ENCODE measurements around the gene PTK7. TPM values are rescaled to one million over a fixed set of nuclear protein-coding genes. Genes with fewer than 3 reads are reported as not detected.
A peak's percentile ranks its signal among the peaks of the same experiment; 100 is the strongest.

PTK7 gene
- total RNA-seq, 1 experiment from 2014 or later = 48.1 TPM

DNA sequence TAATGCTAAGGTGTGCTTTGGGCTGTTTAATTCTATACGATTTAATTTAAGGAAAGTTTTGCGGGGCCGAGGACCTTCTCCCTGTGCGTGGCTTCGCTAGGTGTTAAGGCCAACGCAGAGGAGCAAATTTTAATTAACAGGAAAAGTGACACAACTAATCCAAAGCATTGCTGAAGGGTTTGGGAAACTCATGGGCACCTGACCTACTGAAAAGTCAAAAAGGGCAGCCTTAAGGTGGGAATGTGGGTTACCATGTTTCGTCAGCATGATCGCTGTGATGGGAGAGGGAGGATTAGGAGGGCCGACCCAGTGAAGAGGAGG, 105.5 kb downstream of the PTK7 start:
- no peaks in the 10 kb centered on the region for H3K9me3 ChIP-seq (ENCODE audit: low read length)
- no peak for TF ChIP-seq EZH2phosphoT487 (IDR thresholded peaks at IDR 0.05; ENCODE audit: borderline replicate concordance, low read length)
- TF ChIP-seq, protein P1, sequence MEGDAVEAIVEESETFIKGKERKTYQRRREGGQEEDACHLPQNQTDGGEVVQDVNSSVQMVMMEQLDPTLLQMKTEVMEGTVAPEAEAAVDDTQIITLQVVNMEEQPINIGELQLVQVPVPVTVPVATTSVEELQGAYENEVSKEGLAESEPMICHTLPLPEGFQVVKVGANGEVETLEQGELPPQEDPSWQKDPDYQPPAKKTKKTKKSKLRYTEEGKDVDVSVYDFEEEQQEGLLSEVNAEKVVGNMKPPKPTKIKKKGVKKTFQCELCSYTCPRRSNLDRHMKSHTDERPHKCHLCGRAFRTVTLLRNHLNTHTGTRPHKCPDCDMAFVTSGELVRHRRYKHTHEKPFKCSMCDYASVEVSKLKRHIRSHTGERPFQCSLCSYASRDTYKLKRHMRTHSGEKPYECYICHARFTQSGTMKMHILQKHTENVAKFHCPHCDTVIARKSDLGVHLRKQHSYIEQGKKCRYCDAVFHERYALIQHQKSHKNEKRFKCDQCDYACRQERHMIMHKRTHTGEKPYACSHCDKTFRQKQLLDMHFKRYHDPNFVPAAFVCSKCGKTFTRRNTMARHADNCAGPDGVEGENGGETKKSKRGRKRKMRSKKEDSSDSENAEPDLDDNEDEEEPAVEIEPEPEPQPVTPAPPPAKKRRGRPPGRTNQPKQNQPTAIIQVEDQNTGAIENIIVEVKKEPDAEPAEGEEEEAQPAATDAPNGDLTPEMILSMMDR (conservative IDR thresholded peaks at IDR 0.05; ENCODE audit: low read depth, low read length) = no peak
- no peak for TF ChIP-seq EZH2 (IDR thresholded peaks at IDR 0.05; ENCODE audit: low read length, unreplicated experiment)
- ATAC-seq (no peak), DNase-seq (no peak)
- POLR2A ChIA-PET (ENCODE audit: unreplicated experiment) = no interaction called here
- H3F3A ChIP-seq (ENCODE audit: low read length, unreplicated experiment) = no peaks in the 10 kb centered on the region
- no peaks in the 10 kb centered on the region for H3K27me3 ChIP-seq (ENCODE audit: low read length)
- H3K9me2 ChIP-seq (replicated peaks; ENCODE audit: low read length) = no peaks in the 10 kb centered on the region
- H2AFZ ChIP-seq (ENCODE audit: low read length) = peak overlapping the region; percentile 83
- no peaks in the 10 kb centered on the region for H3K79me2 ChIP-seq (ENCODE audit: low read length)
- H3K4me1 ChIP-seq (ENCODE audit: insufficient read depth, low read length) = peaks cover 13% of the 10 kb centered on the region
- CTCF ChIA-PET = no interaction called here
- TSS peak; percentile 88 for BruUV-seq (replicated peaks)
- no peaks in the 10 kb centered on the region for H4K20me1 ChIP-seq (ENCODE audit: low read length)
- H3K36me3 ChIP-seq (ENCODE audit: low read depth, low read length) = peaks cover 16% of the 10 kb centered on the region
- peak overlapping the region; percentile 22; the same call in 1 of the 2 replicates for H3K27ac ChIP-seq (ENCODE audit: low read length)
- H3K4me2 ChIP-seq (ENCODE audit: low read length) = peak overlapping the region; percentile 93
- peak overlapping the region; percentile 79 for H3K4me3 ChIP-seq (ENCODE audit: low read length)
- intact Hi-C loops (cut with micrococcal nuclease) = no loop called here
- H3K9ac ChIP-seq (ENCODE audit: low read length) = peak overlapping the region; percentile 79

DNA sequence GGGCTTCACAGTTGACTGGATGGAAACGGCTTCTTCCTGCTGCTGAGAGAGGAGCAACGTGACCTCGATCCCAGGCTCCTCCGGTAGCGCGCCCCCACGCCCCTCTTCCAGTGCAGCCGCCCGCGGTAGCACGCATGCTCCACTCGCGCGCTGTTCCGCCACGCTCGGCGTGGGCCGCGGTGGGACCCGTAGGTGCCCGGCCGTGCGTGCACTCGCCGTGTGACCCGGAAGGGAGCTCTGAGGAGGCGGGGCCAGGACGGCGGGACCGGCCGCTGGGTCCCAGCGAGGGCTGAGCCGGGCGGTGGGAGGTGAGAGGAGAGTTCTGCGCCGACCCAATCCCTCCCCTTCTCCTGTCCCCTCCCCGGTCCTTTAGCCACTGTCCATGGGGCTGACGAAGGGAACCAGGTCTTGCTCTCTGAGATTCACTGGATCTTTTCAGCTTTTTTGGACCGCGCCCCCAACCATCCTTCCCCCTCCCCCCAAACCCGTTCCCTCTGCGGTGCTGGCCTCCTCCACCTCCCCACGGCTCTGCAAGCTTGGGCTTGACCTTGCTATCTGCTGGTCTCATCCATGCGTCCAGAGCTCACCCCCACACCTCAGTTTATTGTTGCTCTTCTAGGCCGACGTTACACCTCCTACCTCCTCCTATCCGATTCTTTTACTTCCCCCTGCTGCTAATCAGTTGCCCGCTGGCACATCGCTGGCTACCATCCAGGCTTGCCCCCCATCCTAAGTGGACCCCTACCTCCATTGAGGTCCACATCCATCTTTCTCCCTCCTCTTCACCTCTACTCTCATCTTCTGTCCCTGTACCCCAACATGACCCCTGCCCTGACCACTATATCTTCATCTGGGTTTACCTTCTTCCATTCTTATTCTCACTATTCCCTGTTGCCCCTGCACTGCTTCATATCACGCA, 106.1 kb downstream of the PTK7 start, which contains the start of gene CUL9:
CUL9 (plus strand) TSS at position 255 of the 919 bp plus-strand sequence. CDS start 2,115 bp downstream, outside the sequence.
- H2AFZ ChIP-seq (ENCODE audit: low read length) = peak within 1 kb of the TSS; percentile 83
- no peaks in the 10 kb centered on the region for H3K27me3 ChIP-seq (ENCODE audit: low read length)
- ChIA-PET CTCF (no interaction called here), POLR2A (ENCODE audit: unreplicated experiment) (interaction anchor here (0.5 to 0.6 kb wide), 3 partner anchors 31 to 168 kb away, joined by 3 read pairs; partner anchors contain the start of gene KLHDC3)
- ATAC-seq = peak; percentile 98
- peaks cover 13% of the 10 kb centered on the region for H3K4me1 ChIP-seq (ENCODE audit: insufficient read depth, low read length)
- peak within 1 kb of the TSS; percentile 93 for H3K4me2 ChIP-seq (ENCODE audit: low read length)
- intact Hi-C loops (cut with micrococcal nuclease) = no loop called here
- H3K9ac ChIP-seq (ENCODE audit: low read length) = peak within 1 kb of the TSS; percentile 79
- BruUV-seq (replicated peaks) = no TSS peak
- peak; percentile 75 for DNase-seq
- H3K4me3 ChIP-seq (ENCODE audit: low read length) = peak within 1 kb of the TSS; percentile 79
- no peaks in the 10 kb centered on the region for H4K20me1 ChIP-seq (ENCODE audit: low read length)
- TF ChIP-seq, protein P1 (conservative IDR thresholded peaks at IDR 0.05; ENCODE audit: low read depth, low read length) = no peak
- no peak for TF ChIP-seq EZH2phosphoT487 (IDR thresholded peaks at IDR 0.05; ENCODE audit: borderline replicate concordance, low read length)
- peak within 1 kb of the TSS; percentile 22; the same call in 1 of the 2 replicates for H3K27ac ChIP-seq (ENCODE audit: low read length)
- H3K9me2 ChIP-seq (replicated peaks; ENCODE audit: low read length) = no peaks in the 10 kb centered on the region
- no peaks in the 10 kb centered on the region for H3K79me2 ChIP-seq (ENCODE audit: low read length)
- no peaks in the 10 kb centered on the region for H3K9me3 ChIP-seq (ENCODE audit: low read length)
- H3F3A ChIP-seq (ENCODE audit: low read length, unreplicated experiment) = no peaks in the 10 kb centered on the region
- peaks cover 11% of the 10 kb centered on the region; the same call in 1 of the 2 replicates for H3K36me3 ChIP-seq (ENCODE audit: low read depth, low read length)

DNA sequence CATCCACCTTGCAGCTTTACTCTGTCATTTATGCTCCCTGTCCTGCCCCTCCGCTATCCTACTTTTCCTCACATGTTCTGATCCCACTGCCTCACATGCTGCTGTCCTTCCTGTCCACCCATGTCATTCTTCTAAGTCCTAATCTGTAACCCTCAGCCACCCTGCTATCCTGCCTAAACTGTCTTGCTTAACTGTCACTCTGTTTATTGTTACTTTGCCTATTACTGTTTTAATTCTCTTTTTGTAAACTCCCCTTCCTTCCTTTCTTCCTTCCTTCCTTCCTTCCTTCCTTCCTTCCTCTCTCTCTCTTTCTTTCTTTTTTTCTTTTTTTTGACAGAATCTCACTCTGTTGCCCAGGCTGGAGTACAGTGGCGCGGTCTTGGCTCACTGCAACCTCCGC, 107.3 kb downstream of the PTK7 start:
- no peak overlapping the region for H3K27ac ChIP-seq (ENCODE audit: low read length)
- intact Hi-C loops (cut with micrococcal nuclease) = no loop called here
- H3K4me1 ChIP-seq (ENCODE audit: insufficient read depth, low read length) = peaks cover 13% of the 10 kb centered on the region
- TF ChIP-seq, protein P1 (conservative IDR thresholded peaks at IDR 0.05; ENCODE audit: low read depth, low read length) = no peak
- TF ChIP-seq EZH2phosphoT487 (IDR thresholded peaks at IDR 0.05; ENCODE audit: borderline replicate concordance, low read length) (no peak), EZH2 (IDR thresholded peaks at IDR 0.05; ENCODE audit: low read length, unreplicated experiment) (no peak)
- H4K20me1 ChIP-seq (ENCODE audit: low read length) = no peaks in the 10 kb centered on the region
- H2AFZ ChIP-seq (ENCODE audit: low read length) = no peak overlapping the region
- no peaks in the 10 kb centered on the region for H3K79me2 ChIP-seq (ENCODE audit: low read length)
- no peak overlapping the region for H3K9ac ChIP-seq (ENCODE audit: low read length)
- ATAC-seq = no peak
- no peak for DNase-seq
- H3K4me3 ChIP-seq (ENCODE audit: low read length) = no peak overlapping the region
- ChIA-PET POLR2A (ENCODE audit: unreplicated experiment) (no interaction called here), CTCF (no interaction called here)
- H3K4me2 ChIP-seq (ENCODE audit: low read length) = peak overlapping the region; percentile 93; the same call in 1 of the 2 replicates
- peaks cover 5% of the 10 kb centered on the region; the same call in 1 of the 2 replicates for H3K36me3 ChIP-seq (ENCODE audit: low read depth, low read length)
- H3F3A ChIP-seq (ENCODE audit: low read length, unreplicated experiment) = no peaks in the 10 kb centered on the region
- H3K9me2 ChIP-seq (replicated peaks; ENCODE audit: low read length) = no peaks in the 10 kb centered on the region
- H3K9me3 ChIP-seq (ENCODE audit: low read length) = no peaks in the 10 kb centered on the region
- BruUV-seq (replicated peaks) = no TSS peak
- no peaks in the 10 kb centered on the region for H3K27me3 ChIP-seq (ENCODE audit: low read length)
